Parathyroid adenoma (tissue), 2 donors: ENCODE measurements around the gene DDHD1.

Source experiments
- H2AFZ ChIP-seq: fragments of 300-600 bp; sonication (generic); one replicate; pipeline ENCODE4 v1.7.0; 2017; ENCODE audit warnings: antibody characterized with exemption, mild to moderate bottlenecking
- H3K27ac ChIP-seq: fragments of 300-600 bp; sonication (generic); one replicate; pipeline ENCODE4 v1.7.0; 2017
- H3K27me3 ChIP-seq: fragments of 300-600 bp; sonication (generic); one replicate; pipeline ENCODE4 v1.7.0; 2017; ENCODE audit warnings: low read length; ENCODE audit not compliant: control insufficient read depth, insufficient read depth
- H3K36me3 ChIP-seq: fragments of 300-600 bp; sonication (generic); one replicate; pipeline ENCODE4 v1.7.0; 2017; ENCODE audit warnings: low read length; ENCODE audit not compliant: control insufficient read depth, insufficient read depth
- H3K4me1 ChIP-seq: fragments of 300-600 bp; sonication (generic); one replicate; pipeline ENCODE4 v1.7.0; 2017; ENCODE audit warnings: control low read depth
- H3K4me2 ChIP-seq: fragments of 300-600 bp; sonication (generic); one replicate; pipeline ENCODE4 v1.7.0; 2017; ENCODE audit warnings: low read length
- H3K4me3 ChIP-seq: fragments of 300-600 bp; sonication (generic); one replicate; pipeline ENCODE4 v1.7.0; 2017; ENCODE audit warnings: low read depth, low read length
- H3K79me2 ChIP-seq: fragments of 300-600 bp; sonication (generic); one replicate; pipeline ENCODE4 v1.7.0; 2017; ENCODE audit warnings: control low read depth
- H3K9ac ChIP-seq: fragments of 300-600 bp; sonication (generic); one replicate; pipeline ENCODE4 v1.7.0; 2017; ENCODE audit warnings: mild to moderate bottlenecking
- H3K9me3 ChIP-seq: fragments of 300-600 bp; sonication (generic); one replicate; pipeline ENCODE4 v1.7.0; 2017; ENCODE audit warnings: low read length; ENCODE audit not compliant: control insufficient read depth
- TF ChIP-seq, protein P1 (sequence below): fragments of 300-600 bp; sonication (generic); IDR thresholded peaks from one replicate; pipeline ENCODE4 v1.7.0; 2017; ENCODE audit warnings: antibody characterized with exemption, mild to moderate bottlenecking
- donor health status: primary hyperparathyroidism.

DDHD1 gene

DNA sequence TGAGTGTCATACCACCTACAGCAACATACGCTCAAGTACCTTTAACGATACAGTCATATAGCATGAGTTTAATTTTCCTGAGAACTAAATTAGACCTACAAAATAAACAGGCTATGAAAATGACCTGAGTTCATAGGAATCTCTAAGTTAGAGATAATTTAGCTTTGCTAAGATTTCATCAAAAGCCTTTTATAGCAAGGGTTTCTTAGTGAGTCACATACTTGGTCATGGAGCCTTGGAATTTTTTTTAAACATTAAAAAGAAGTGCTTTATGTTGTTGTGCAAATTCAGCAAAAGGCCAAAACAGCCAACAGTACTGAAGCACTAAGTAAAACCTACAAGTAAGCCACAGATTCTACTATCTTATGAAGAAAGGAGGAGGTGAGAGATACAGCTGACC, 108.6 kb downstream of the DDHD1 start:
- TF ChIP-seq, protein P1, sequence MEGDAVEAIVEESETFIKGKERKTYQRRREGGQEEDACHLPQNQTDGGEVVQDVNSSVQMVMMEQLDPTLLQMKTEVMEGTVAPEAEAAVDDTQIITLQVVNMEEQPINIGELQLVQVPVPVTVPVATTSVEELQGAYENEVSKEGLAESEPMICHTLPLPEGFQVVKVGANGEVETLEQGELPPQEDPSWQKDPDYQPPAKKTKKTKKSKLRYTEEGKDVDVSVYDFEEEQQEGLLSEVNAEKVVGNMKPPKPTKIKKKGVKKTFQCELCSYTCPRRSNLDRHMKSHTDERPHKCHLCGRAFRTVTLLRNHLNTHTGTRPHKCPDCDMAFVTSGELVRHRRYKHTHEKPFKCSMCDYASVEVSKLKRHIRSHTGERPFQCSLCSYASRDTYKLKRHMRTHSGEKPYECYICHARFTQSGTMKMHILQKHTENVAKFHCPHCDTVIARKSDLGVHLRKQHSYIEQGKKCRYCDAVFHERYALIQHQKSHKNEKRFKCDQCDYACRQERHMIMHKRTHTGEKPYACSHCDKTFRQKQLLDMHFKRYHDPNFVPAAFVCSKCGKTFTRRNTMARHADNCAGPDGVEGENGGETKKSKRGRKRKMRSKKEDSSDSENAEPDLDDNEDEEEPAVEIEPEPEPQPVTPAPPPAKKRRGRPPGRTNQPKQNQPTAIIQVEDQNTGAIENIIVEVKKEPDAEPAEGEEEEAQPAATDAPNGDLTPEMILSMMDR = no peak
- Histone ChIP-seq H3K9me3 (no peaks in the 10 kb centered on the region), H3K4me2 (no peak overlapping the region), H3K79me2 (no peaks in the 10 kb centered on the region), H3K27ac (no peak overlapping the region), H3K4me3 (no peak overlapping the region), H3K4me1 (no peaks in the 10 kb centered on the region), H2AFZ (no peak overlapping the region), H3K36me3 (no peaks in the 10 kb centered on the region), H3K27me3 (no peaks in the 10 kb centered on the region), H3K9ac (no peak overlapping the region)

DNA sequence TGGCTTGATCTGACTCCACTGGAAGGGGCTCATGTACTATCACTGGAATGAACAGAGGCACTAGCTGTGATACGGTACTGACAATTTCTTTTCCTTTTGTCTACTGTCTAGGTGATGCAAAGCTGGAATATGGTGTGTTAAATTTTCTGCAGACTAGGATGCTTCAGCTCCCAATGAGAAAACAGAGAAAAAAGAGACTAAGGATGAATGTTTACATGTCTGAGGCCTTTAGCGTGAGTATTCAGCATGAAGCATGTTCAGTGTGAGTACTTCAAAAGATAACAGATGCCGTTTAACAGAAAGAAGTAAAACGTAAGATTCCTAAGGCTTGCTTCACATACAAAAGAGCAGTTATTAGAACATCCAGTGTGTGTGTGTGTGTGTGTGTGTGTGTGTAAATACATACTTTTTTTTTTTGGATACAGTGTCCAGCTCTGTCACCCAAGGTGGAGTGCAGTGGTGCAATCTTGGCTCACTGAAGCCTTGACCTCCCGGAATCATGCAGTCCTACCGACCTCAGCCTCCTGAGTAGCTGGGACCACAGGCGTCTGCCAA, 110.0 kb downstream of the DDHD1 start:
- no peak overlapping the region for H3K4me3 ChIP-seq
- no peak overlapping the region for H3K27ac ChIP-seq
- H3K79me2 ChIP-seq = no peaks in the 10 kb centered on the region
- H3K4me2 ChIP-seq = no peak overlapping the region
- H3K9me3 ChIP-seq = no peaks in the 10 kb centered on the region
- no peaks in the 10 kb centered on the region for H3K36me3 ChIP-seq
- H3K4me1 ChIP-seq = no peaks in the 10 kb centered on the region
- H3K27me3 ChIP-seq = no peaks in the 10 kb centered on the region
- H2AFZ ChIP-seq = no peak overlapping the region
- no peak overlapping the region for H3K9ac ChIP-seq
- TF ChIP-seq, protein P1 = no peak

DNA sequence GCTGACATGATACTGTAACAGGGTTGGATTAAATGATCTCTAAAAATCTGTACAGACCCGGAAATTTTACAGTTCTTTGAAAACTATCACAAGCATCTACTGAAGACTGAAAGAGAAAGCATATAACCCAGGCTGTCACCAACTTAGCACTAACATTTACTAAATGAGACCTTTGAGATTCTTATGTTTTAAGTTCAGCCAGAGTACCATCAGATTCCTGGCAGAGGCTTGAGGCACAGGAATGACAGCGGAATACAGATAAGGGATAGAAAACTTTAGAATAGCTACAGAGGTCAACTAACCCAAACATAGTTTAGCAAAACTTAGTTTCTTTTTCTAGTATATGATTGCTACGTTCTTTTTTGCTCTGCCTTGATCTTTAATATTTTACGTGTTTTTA, 110.6 kb downstream of the DDHD1 start:
- no peaks in the 10 kb centered on the region for H3K9me3 ChIP-seq
- no peaks in the 10 kb centered on the region for H3K79me2 ChIP-seq
- H3K4me2 ChIP-seq = no peak overlapping the region
- H3K27me3 ChIP-seq = no peaks in the 10 kb centered on the region
- H3K27ac ChIP-seq = no peak overlapping the region
- H3K9ac ChIP-seq = no peak overlapping the region
- H3K4me3 ChIP-seq = no peak overlapping the region
- H3K36me3 ChIP-seq = no peaks in the 10 kb centered on the region
- TF ChIP-seq, protein P1 = no peak
- H3K4me1 ChIP-seq = no peaks in the 10 kb centered on the region
- no peak overlapping the region for H2AFZ ChIP-seq

DNA sequence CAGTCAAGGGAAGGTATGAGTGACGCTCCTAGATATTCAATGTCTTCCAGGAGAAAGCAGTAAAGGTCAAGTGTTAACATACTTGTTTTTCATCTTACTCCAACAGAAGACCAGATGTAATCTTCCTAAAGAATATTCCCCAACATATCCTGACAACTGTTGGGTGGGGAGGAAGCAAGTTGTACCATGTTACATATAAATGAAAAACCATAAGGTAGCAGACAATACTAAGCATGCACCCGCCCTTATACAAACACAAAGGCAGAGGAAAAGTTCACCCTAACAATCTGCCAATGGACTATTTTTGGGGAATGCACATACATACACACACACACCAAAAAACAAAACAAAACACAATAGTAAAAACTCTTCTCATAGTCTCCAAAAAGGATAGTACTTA, 112.1 kb downstream of the DDHD1 start:
- no peak overlapping the region for H3K4me2 ChIP-seq
- H3K4me3 ChIP-seq = no peak overlapping the region
- TF ChIP-seq, protein P1 = no peak
- H3K9me3 ChIP-seq = no peaks in the 10 kb centered on the region
- H3K9ac ChIP-seq = no peak overlapping the region
- H3K27me3 ChIP-seq = no peaks in the 10 kb centered on the region
- H3K4me1 ChIP-seq = no peaks in the 10 kb centered on the region
- H3K79me2 ChIP-seq = no peaks in the 10 kb centered on the region
- no peak overlapping the region for H2AFZ ChIP-seq
- no peaks in the 10 kb centered on the region for H3K36me3 ChIP-seq
- no peak overlapping the region for H3K27ac ChIP-seq

DNA sequence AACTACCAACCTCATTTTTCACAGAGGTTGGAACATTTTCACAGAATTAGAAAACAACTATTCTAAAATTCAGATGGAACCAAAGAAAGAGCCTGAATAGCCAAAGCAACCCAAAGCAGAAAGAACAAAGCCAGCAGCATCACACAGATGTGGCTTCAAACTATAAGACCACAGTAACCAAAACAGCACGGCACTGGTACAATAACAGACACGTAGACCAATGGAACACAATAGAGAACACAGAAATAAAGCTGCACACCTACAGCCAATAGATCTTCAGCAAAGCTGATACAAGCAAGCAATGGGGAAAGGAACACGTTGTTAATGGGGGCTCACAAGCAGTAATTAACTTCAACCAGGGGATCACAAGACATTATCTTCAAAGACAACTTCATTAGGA, 114.5 kb downstream of the DDHD1 start:
- H3K9me3 ChIP-seq = no peaks in the 10 kb centered on the region
- no peak overlapping the region for H2AFZ ChIP-seq
- TF ChIP-seq, protein P1 = no peak
- H3K36me3 ChIP-seq = no peaks in the 10 kb centered on the region
- no peak overlapping the region for H3K27ac ChIP-seq
- H3K4me2 ChIP-seq = no peak overlapping the region
- H3K9ac ChIP-seq = no peak overlapping the region
- no peak overlapping the region for H3K4me3 ChIP-seq
- H3K27me3 ChIP-seq = no peaks in the 10 kb centered on the region
- H3K79me2 ChIP-seq = no peaks in the 10 kb centered on the region
- H3K4me1 ChIP-seq = no peaks in the 10 kb centered on the region
